Natural killer cell (primary cell): Measurements from ENCODE around the gene FNDC3B. TPM values are rescaled to one million over a fixed set of nuclear protein-coding genes. Genes with fewer than 3 reads are reported as not detected.

Source experiments
- ATAC-seq, 3 donors: fragments of 150-1000 bp in 2 of 3; fragments of 200-7000 bp in 1 of 3; cut with Tn5 transposase; 1 replicate in 1 of 3; 2 replicates in 2 of 3; pipeline ENCODE4 v1.10.0; 2021; ENCODE audit warnings: mild to moderate bottlenecking in 2 of 3, moderate library complexity in 2 of 3
- DNase-seq, 2 donors: peaks; one replicate each; pipeline versions ENCODE4 v3.0.0 to v3.0.0-alpha.2; 2013 to 2021; ENCODE audit warnings: mixed read lengths in 1 of 2
- H3K27ac ChIP-seq: one replicate; pipeline ENCODE4 v1.5.1; 2013; ENCODE audit warnings: mild to moderate bottlenecking, low read length
- H3K27me3 ChIP-seq: one replicate; pipeline ENCODE4 v1.6.1; 2013; ENCODE audit warnings: low read length; ENCODE audit not compliant: control insufficient read depth, insufficient read depth
- H3K36me3 ChIP-seq: one replicate; pipeline ENCODE4 v1.6.1; 2013; ENCODE audit warnings: low read length; ENCODE audit not compliant: control insufficient read depth, insufficient read depth
- H3K4me1 ChIP-seq: one replicate; pipeline ENCODE4 v1.6.1; 2013; ENCODE audit warnings: low read length; ENCODE audit not compliant: control insufficient read depth, insufficient read depth
- H3K4me3 ChIP-seq: one replicate; pipeline ENCODE4 v1.5.1; 2013; ENCODE audit warnings: low read length
- H3K9me3 ChIP-seq: one replicate; pipeline ENCODE4 v1.6.1; 2013; ENCODE audit warnings: low read length; ENCODE audit not compliant: control insufficient read depth, insufficient read depth
- H3K27ac Mint-ChIP-seq, 2 donors: one replicate each; pipeline ENCODE4 v1.8.0; 2022; ENCODE audit warnings: mild to moderate bottlenecking in 2 of 2, mixed read lengths in 2 of 2, moderate library complexity in 1 of 2
- H3K27me3 Mint-ChIP-seq, 2 donors: one replicate each; pipeline ENCODE4 v1.8.0; 2022; ENCODE audit warnings: low read depth in 2 of 2, mixed read lengths in 2 of 2
- H3K36me3 Mint-ChIP-seq: one replicate; pipeline ENCODE4 v1.8.0; 2022; ENCODE audit warnings: mixed read lengths
- H3K4me1 Mint-ChIP-seq, 2 donors: one replicate each; pipeline ENCODE4 v1.8.0; 2022; ENCODE audit warnings: mixed read lengths in 2 of 2
- H3K4me3 Mint-ChIP-seq: one replicate; pipeline ENCODE4 v1.8.0; 2022; ENCODE audit warnings: mild to moderate bottlenecking, moderate library complexity, mixed read lengths
- H3K9me3 Mint-ChIP-seq, 2 donors: one replicate each; pipeline ENCODE4 v1.8.0; 2022; ENCODE audit warnings: mixed read lengths in 2 of 2
- CTCF ChIP-seq: fragments of 200-600 bp; IDR thresholded peaks from one replicate; pipeline ENCODE4 v1.8.0; 2022; ENCODE audit warnings: antibody characterized with exemption
- WGBS: methylation state at CpG from one replicate; pipeline ENCODE4 v1.1.7; 2013; ENCODE audit warnings: missing lambda C conversion rate; ENCODE audit not compliant: insufficient coverage; 5-methylcytosine and 5-hydroxymethylcytosine counted together
- intact Hi-C: fragments of 100-400 bp; cut with micrococcal nuclease; formaldehyde crosslinking; loops from one replicate; pipeline ENCODE4 v1.14.2; 2022
- total RNA-seq, 4 donors: library from RNA; stranded (reverse); fragments of 120-200 nt in 1 of 4; gene quantifications; one replicate each; pipeline versions ENCODE4 v1.2.3 to v1.2.4, GENCODE V29; 2013 to 2022

Gene FNDC3B
- total RNA-seq, 3 donors from 2014 or later (not counting 1 experiment from before 2014, with no cell fraction given): 154 to 214 (median 206) TPM

- ATAC-seq: no peak
- Mint-ChIP-seq H3K9me3 (no peaks in the 10 kb centered on the region), H3K27me3 (no peaks in the 10 kb centered on the region), H3K4me3 (no peak overlapping the region), H3K27ac (peak overlapping the region; percentile 46 to 75), H3K4me1 (peaks cover 78% of the 10 kb centered on the region in 2 donors), H3K36me3 (no peaks in the 10 kb centered on the region)
- no peaks in the 10 kb centered on the region for H3K36me3 ChIP-seq
- TF ChIP-seq CTCF: no peak
- DNase-seq: no peak
- 77% methylated on average over 6 of the region's 6 CpGs for WGBS
- H3K27me3 ChIP-seq: no peaks in the 10 kb centered on the region
- no peak overlapping the region for H3K4me3 ChIP-seq
- H3K4me1 ChIP-seq: peaks cover 6% of the 10 kb centered on the region
- no peak overlapping the region for H3K27ac ChIP-seq
- no peaks in the 10 kb centered on the region for H3K9me3 ChIP-seq
- intact Hi-C loops: no loop called here
Observed at GRCh38 chr3:172067837-172068440, 28.6 kb downstream of the FNDC3B start.

- no peaks in the 10 kb centered on the region for H3K36me3 Mint-ChIP-seq
- DNase-seq (no peak), ATAC-seq (no peak)
- Histone ChIP-seq H3K36me3 (no peaks in the 10 kb centered on the region), H3K27ac (no peak overlapping the region), H3K27me3 (no peaks in the 10 kb centered on the region), H3K4me1 (peaks cover 7% of the 10 kb centered on the region), H3K4me3 (no peak overlapping the region), H3K9me3 (no peaks in the 10 kb centered on the region)
- H3K4me1 Mint-ChIP-seq: peaks cover 78% of the 10 kb centered on the region in 2 donors
- 72% methylated on average over 3 of the region's 4 CpGs for WGBS
- no peak overlapping the region for H3K4me3 Mint-ChIP-seq
- H3K27ac Mint-ChIP-seq: peak overlapping the region; percentile 50 to 69
- H3K9me3 Mint-ChIP-seq: no peaks in the 10 kb centered on the region
- no peak for TF ChIP-seq CTCF
- H3K27me3 Mint-ChIP-seq: no peaks in the 10 kb centered on the region
- intact Hi-C loops: no loop called here
Observed at GRCh38 chr3:172068977-172069376, 29.6 kb downstream of the FNDC3B start.

- Mint-ChIP-seq H3K36me3 (no peaks in the 10 kb centered on the region), H3K4me3 (no peak overlapping the region), H3K27ac (peak overlapping the region; percentile 4 to 50), H3K27me3 (no peaks in the 10 kb centered on the region), H3K4me1 (peaks cover 78 to 79% of the 10 kb centered on the region in 2 donors), H3K9me3 (no peaks in the 10 kb centered on the region)
- no peaks in the 10 kb centered on the region for H3K36me3 ChIP-seq
- WGBS: 97% methylated on average over 3 of the region's 3 CpGs
- no peak overlapping the region for H3K4me3 ChIP-seq
- intact Hi-C loops: no loop called here
- peaks cover 8% of the 10 kb centered on the region for H3K4me1 ChIP-seq
- no peaks in the 10 kb centered on the region for H3K27me3 ChIP-seq
- TF ChIP-seq CTCF: no peak
- H3K9me3 ChIP-seq: no peaks in the 10 kb centered on the region
- H3K27ac ChIP-seq: no peak overlapping the region
- no peak for DNase-seq
- ATAC-seq: no peak
Observed at GRCh38 chr3:172069478-172069877, 30.1 kb downstream of the FNDC3B start.

GRCh38 chr3:172070269-172070668 lies 30.9 kb downstream of the FNDC3B start:
- H3K27me3 Mint-ChIP-seq: no peaks in the 10 kb centered on the region
- Histone ChIP-seq H3K27me3 (no peaks in the 10 kb centered on the region), H3K27ac (no peak overlapping the region), H3K4me1 (peaks cover 8% of the 10 kb centered on the region), H3K36me3 (no peaks in the 10 kb centered on the region), H3K4me3 (no peak overlapping the region), H3K9me3 (no peaks in the 10 kb centered on the region)
- ATAC-seq (no peak), DNase-seq (no peak)
- 98% methylated on average over 5 of the region's 6 CpGs for WGBS
- H3K9me3 Mint-ChIP-seq: no peaks in the 10 kb centered on the region
- intact Hi-C loops: no loop called here
- H3K4me1 Mint-ChIP-seq: peaks cover 76 to 79% of the 10 kb centered on the region in 2 donors
- H3K36me3 Mint-ChIP-seq: no peaks in the 10 kb centered on the region
- H3K27ac Mint-ChIP-seq: peak overlapping the region; percentile 4 to 50
- TF ChIP-seq CTCF: no peak
- no peak overlapping the region for H3K4me3 Mint-ChIP-seq
